Astrocyte of the cerebellum (primary cell): ENCODE measurements around the gene TPO.
"Not testable (repeated sequence)": the region's sequence is repeated elsewhere in the genome, so short reads cannot be mapped to it uniquely, and the experiment has no call there.

Experiments
- DNase-seq: peaks from one replicate; pipeline ENCODE4 v3.0.0-alpha.2; 2011; ENCODE audit warnings: low read depth
- H3K4me3 ChIP-seq: 2 replicates; pipeline ENCODE4 v1.5.1; 2011; ENCODE audit warnings: mild to moderate bottlenecking, low read depth, low read length, moderate library complexity
- CTCF ChIP-seq: IDR thresholded peaks from 2 replicates; pipeline ENCODE4 v1.5.1; 2012; ENCODE audit warnings: low read length, low read depth, moderate library complexity, mild to moderate bottlenecking; ENCODE audit errors: missing control alignments
- in situ Hi-C: cut with HindIII; loops from 2 replicates; pipeline ENCODE4 v1.10.0; 2017; ENCODE audit warnings: low sequenced_read_pairs

The TPO gene

GRCh38 chr2:1571477-1572417 lies 158.5 kb downstream of the TPO start:
- DNase-seq: no peak
- in situ Hi-C loops: loop anchor here (25.0 kb wide), 1 partner anchor 884 kb away; the partner anchor contains the start of gene TMEM18
- no peak for TF ChIP-seq CTCF
- H3K4me3 ChIP-seq: no peak overlapping the region

GRCh38 chr2:1572638-1573037 lies 159.4 kb downstream of the TPO start:
- DNase-seq: no peak
- in situ Hi-C loops: loop anchor here (25.0 kb wide), 1 partner anchor 885 kb away; the partner anchor contains the start of gene TMEM18
- TF ChIP-seq CTCF: no peak
- H3K4me3 ChIP-seq: no peak overlapping the region

GRCh38 chr2:1577846-1578245 lies 164.6 kb downstream of the TPO start:
- TF ChIP-seq CTCF: no peak
- H3K4me3 ChIP-seq: no peak overlapping the region
- in situ Hi-C loops: no loop called here
- DNase-seq: no peak

GRCh38 chr2:1581257-1581964 lies 168.1 kb downstream of the TPO start:
- DNase-seq, H3K4me3 ChIP-seq, in situ Hi-C loops: not testable (repeated sequence)

- in situ Hi-C loops: no loop called here
- TF ChIP-seq CTCF: no peak
- H3K4me3 ChIP-seq: no peak overlapping the region
- DNase-seq: no peak
These were observed 168.8 kb downstream of the TPO start for GRCh38 chr2:1581965-1582625.

- no peak for TF ChIP-seq CTCF
- DNase-seq: no peak
- in situ Hi-C loops: no loop called here
- H3K4me3 ChIP-seq: no peak overlapping the region
These were observed 169.7 kb downstream of the TPO start for GRCh38 chr2:1582891-1583341.
